IPS DF 19.7 (cell line): ENCODE measurements around the gene MEGF6.

Experiments
- DNase-seq: peaks from one replicate; pipeline ENCODE4 v3.0.0-alpha.2; 2013; ENCODE audit warnings: low read depth, low spot score

The MEGF6 gene

DNA sequence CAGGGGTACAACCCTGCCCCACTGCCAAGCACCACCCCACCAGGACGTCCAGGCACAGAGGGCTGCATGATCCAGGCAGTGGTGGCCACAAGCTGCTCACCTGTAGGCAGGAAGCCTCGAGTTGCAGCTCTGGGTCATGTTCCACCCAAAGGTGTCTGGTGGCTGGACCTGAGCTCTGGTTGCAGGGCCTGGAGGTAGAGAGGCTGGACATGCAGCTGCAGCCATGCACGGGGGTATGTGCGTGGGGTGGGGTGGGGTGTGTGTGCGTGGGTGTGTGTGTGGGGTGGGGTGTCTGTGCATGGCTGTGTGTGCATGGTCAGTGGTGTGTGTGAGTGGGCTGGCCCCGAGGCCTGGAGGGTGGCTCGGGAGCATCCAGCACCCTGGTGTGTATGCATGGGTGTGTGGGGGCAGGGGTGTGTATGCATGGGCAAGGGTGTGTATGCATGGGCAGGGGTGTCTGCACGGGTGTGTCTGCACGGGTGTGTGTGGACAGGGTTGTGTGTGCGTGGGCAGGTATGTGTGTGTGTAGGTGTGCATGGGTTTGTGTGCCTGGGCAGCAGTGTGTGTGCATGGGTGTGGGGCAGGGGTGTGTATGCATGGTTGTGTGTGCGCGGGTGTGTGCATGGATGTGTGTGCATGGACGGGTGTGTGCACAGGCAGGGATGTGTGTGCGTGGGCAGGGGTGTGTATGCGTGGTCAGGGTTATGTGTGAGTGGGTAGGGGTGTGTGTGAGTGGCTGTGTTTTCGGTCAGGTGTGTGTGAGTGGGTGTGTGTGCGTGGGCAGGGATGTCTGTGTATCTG is 141.3 kb downstream of the MEGF6 start:
- no peak for DNase-seq

DNA sequence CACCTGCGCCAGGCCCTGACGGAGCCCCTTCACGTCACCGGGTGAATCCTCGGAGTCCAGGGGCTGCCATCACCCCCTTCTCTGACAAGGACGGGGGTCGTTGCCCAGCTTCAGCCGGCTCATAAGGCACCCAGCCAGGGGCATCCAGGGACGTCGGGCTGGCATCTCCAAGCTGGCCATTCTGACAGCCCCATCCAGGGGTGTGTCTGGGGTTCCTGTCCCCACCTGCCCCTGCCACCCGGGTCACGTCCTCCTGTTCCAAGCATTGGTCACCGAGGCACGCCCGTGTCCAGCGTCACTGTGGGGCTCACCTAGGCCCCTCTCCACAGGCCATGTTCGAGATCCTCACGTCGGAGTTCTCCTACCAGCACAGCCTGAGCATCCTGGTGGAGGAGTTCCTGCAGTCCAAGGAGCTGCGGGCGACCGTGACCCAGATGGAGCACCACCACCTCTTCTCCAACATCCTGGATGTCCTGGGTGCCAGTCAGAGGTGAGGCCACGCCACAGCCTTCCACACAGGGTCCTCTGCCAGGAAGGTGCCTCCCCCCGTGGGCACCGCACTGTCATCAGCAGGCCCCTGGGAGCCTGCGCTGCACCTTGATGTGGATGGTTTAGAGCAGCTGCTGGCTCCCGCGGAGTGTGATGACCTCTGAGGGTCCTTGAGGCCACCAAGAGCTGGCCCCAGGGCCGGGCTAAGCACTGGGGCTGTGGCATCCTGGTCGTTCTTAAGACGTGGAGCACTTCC is 142.0 kb downstream of the MEGF6 start:
- DNase-seq, result no peak

DNA sequence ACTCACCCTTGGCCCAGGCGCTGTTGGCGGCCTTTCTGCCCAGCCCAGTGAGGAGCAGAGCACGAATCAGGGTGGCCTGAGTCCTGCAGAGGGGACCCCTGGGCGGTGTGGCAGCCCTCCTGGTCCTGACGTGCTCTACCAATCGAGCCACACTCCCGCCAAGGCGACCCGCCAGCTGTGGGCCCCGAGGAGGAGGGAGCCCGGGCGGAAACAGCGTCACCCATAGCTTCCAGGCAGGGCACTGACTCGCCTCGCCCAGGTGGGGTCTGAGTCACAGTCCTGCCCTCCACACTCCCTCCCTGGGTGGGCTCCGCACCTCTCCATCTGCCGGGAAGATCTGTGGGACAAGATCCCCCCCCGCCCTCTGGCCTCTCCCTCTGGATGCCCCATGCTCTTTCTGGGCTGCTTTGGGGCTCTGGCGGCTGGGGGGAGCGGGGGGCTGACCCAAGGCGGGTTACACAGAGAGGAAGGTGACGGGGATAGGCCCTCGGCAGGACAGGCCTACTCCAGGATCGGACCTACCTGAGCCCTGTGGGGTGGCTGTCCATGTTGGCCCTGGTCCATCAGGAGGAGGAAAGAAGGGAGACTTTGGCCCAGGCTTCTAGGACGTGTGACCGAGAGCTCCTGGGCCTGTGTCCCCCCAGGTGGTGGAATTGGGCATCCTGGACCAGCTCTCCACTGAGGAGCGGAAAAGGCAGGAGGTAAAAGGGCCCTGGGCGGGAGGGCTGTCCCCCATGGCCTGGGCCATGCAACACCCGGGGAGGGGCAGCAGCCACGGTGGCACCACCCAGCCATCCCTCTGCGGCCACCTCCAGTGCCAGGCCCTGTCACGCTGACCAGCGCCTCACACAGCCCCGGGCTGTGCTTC is 142.8 kb downstream of the MEGF6 start:
- DNase-seq, result no peak

DNA sequence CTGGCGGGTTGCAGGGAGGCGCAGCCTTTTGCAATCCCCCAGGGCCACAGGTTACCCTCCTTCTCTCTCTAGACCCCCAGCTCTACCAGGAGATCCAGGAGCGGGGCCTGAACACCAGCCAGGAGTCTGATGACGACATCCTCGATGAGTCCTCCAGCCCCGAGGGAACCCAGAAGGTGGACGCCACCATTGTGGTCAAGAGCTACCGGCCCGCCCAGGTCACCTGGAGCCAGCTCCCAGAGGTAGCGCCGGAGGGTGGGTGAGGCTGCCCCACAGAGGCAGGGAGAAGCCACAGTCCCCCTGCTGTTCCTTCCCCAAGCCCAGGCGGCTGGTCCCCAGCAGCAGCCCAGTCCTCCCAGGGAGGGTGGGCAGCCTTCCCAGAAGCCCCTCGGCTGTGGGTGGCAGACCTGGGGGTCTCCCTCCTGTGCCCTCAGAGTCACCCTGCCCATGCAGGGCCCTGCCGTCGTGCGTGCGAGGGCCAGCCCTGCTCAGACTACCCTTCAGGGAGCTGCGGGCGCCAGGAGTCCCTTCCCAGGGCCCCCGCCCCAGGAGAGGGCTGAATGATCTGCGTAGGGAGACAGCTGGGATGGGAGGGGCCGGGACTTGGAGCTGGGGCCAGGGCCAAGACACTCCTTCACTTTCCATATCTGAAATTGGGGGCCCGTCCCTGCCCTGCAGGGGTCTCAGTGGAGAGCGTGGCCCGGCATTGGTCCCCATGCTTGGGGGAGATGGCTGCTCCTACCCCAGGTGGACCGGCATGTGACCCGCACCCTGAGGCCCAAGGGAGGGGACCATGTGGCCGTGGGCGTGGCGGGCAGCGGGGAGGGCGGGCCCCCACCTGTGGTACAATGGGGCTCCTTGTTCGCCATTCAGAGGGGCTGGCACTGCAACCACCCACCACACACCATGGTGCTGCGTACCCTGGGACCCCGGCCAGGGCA is 143.9 kb downstream of the MEGF6 start:
- DNase-seq, result no peak

DNA sequence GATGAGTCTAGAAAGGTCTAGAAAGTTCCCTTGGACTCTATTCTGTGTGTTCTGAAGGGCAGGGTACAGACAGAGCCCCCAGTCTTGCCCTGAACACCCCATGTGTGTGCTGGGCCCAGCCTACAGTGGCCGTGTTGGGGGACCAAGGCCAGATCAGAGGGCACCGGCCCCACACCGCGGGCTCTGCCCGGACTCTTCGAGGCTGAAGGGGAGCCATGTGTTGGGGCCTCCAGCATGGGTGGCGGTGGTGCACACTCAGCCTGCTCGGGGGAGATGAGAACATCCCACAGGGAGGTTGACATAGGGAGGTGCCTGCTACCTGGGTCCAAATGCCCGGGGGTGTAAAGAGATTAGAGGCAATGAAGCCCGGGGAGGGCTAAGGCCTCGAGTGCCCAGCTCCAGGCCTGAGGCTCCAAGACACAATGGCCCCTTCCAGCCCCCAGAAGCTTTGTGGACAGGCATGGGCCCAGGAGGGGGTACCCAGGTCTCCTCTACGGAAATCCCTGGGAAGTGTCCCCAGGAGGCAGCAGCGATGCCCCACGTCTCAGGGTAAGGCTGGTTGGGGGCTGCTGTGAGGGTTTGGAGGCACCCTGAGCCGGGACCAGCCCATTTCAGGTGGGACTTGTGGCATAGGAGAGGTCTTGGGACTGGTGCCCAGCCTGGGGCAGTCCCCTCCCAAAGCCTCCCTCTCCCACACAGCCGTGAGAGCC is 144.8 kb downstream of the MEGF6 start:
- DNase-seq, result no peak

DNA sequence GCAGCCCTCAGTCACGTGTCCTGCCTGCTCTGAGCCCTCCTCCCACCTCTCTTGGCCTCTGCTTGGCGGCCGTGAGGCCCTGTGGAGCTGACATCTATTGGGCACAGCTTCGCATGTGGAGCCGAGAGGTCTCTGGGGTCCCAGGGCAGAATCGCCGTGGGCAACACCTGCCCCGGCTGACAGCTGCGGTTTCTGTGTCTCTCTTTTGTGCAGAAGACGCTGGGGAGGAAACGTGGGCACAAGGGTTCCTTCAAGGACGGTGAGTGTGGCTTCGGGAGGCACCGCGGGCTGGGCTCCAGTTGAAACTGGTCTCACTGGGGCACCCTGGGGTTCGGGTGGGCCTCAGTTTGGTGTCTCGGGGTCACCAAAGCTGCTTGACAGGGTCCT is 145.4 kb downstream of the MEGF6 start:
- DNase-seq, result no peak

DNA sequence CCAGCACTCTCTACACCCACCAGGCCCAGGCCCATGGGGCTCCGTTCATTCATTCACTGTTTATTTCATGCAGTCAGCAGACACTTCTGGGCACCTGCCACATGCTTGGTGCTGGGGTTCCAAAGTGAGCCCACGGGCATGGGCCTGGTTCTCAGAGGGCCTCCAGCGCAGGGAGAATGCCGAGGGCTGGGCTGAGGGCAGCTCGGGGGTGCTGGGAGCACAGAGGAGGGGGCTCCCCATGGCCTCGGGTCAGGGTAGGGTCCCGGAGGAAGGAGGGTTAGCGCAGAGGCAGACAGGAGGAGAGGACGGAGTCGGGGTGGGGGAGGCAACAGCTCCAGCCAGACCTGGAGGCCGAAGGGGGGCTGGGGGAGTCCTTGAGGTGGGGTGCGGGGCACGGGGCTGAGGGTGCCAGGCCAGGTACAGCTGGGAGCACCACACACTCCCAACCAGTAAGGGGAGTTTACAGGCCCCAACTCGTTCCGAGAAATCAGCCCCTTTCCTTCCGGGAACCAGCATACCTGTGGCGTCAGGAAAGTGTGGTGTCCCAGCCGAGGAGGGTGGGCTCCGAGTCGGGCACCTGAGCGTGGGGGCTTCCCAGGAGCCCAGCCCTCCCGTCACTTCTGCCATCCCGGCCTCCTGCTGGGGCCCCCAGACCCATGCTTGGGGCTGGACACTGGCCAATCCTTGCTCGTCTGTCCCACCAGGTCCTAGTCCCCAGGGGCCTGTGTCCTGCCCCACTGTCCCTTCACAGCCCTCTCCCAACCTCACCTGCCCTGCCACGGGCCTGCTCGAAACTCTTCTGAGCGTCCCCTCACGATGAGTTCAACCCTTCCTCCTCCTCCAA is 146.0 kb downstream of the MEGF6 start:
- DNase-seq, result no peak

DNA sequence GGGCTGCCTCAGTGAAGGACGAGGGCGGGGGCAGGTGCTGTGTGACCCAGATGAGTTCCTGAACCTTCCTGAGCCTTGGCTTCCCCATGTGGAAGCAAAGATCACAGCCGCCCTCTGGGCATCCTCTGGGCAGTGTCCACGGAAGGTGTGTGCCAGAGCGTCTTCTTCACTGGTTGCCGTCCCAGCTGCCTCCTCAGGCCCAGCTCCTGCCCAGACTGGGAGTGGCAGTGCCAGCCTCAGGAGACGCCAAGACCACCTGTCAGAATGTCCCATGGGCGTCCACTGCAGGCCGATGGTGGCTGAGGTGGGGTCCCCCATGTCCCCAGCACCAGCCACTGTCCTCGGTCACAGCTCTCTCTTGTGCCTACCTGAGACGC is 146.7 kb downstream of the MEGF6 start:
- DNase-seq, result no peak

DNA sequence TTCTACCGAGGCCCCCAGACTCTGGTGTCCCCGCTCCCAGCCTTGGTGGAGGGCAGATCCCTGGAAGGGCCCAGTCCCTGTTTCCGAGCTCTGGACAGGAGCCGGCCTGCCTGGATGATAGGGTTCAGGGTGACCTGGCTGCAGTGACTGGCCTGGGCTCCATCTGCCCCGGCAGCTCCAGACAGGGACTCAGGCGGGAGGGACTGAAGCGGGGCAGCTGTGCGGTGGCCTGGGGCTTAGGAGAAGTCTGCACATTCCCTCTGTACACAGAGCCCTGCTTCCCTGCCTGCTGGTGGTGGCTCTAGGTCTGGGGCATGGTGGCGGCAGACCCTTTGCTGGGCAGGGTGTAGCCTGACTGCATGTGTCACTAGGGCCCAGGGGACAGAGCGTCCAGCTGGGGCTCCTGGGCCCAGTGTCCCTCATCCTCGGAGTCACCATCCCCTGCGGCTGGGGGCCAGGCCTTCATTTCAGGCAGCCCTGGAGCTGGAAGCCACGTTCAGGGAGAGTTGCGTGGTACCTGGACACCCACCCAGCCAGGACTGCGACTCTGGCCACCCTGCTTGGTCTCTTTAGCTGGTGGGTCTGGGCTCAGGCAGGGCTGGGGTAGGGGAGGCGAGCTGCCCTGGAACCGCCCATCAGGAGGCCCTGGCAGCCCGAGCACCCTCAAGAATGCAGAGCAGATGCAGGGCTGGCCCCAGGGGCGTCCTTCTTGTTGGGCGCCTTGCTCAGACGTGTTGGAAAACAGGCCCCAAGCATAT is 147.2 kb downstream of the MEGF6 start:
- DNase-seq, result no peak

DNA sequence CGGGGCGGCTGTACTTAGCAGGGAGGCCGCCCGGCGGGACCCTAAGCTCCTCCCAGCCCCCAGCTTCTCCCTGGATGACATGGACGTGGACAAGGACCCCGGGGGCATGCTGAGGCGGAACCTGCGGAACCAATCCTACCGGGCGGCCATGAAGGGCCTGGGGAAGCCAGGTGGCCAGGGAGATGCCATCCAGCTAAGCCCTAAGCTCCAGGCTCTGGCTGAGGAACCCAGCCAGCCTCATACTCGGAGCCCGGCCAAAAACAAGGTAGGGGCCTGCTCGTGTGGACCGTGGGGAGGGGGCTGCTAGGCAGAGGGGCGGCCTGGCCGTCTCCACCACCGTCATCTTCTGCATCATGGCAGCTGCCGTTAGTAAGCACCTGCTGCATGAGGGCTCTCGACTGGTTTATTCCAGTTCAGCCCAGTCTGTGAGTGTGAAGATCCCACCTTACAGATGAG is 147.9 kb downstream of the MEGF6 start:
- no peak for DNase-seq

DNA sequence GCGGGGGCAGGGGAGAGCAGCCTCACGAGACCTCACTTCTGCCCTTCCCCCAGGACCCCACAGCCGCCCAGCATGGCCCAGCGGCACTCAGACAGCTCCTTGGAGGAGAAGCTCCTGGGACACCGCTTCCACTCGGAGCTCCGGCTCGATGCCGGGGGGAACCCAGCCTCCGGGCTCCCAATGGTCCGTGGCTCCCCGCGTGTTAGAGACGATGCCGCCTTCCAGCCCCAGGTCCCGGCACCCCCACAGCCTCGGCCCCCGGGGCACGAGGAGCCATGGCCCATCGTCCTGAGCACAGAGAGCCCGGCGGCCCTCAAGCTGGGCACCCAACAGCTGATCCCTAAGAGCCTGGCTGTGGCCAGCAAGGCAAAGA is 148.3 kb downstream of the MEGF6 start:
- no peak for DNase-seq

DNA sequence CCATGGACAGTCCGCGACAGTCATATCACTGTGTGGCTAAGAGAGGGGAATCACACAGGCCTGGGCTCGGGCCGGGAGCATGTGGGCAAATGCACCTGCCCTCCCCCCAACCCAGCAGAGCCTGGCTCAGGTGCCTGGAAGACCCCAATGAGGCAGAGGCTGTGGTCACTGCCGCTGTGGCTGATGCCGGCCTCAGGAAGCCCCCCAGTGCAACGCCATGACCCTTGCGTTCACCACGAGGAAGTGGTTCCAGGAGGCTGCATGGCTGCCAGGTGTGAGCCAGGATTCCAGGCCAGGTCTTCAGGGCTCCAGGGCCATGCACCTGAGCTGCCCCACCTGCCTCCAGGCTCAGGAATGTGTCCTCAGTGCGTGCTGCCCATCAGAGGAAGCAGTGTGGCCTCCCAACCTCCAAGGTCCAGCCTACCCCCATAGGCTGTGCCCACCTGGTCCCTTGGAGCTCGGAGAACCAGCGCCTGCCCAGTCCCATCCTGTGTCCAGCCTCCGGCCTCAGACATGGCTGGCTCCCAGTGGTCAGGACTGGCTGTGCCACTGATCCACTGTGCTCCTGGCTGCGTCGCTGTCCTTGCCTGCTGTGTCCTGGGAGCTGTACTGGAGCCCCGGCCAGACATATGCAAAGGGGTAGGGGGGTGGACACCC is 148.8 kb downstream of the MEGF6 start:
- no peak for DNase-seq

DNA sequence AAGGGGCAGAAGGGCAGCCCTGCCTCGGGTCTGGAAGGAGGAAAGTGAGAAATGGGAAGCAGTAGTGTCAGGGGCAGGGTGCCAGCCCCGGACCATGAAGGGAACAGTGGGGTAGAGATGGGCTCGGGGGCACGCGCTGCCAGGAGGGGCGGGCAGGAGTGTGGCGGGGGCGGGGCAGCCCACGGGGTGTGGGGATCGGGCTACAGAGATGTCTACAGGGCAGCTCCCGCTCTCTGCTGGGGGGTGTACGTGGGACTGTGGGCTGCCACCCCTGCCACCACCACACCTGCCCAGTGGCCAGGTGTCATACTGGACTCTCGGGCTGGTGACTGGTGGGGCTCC is 149.4 kb downstream of the MEGF6 start:
- DNase-seq, result no peak

DNA sequence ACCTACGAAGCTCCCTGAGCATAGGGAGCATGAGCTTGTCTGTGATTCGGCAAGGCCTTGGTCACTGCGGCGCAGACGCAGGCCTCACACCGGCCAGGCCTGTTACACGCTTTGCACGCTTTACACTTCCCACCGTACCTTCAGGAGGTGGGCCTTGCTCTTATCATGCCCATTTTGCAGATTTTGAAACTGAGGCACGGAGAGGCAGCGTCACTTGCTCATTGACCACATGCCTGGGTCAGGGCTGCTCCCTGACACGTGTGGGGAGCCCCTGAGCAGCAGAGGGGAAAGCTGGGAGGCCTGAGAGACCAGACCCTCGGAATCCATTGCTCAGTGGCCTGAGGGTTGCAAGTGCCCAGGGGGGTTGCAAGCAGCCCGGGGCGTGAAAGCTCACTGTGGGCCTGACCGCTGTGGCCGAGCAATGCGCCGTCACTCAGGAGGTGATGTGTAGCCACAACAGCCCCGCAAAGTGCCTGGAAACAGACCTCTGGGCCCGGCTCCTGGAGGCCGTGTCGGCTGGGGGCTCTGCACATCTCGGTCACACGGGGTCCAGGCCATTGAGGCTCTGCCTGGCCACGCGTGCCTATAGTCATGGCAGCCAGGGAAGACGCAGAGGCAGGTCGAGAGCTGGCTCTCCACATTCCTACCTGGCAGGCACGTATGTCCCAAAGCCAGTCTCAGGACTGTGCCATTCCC is 149.9 kb downstream of the MEGF6 start:
- no peak for DNase-seq

DNA sequence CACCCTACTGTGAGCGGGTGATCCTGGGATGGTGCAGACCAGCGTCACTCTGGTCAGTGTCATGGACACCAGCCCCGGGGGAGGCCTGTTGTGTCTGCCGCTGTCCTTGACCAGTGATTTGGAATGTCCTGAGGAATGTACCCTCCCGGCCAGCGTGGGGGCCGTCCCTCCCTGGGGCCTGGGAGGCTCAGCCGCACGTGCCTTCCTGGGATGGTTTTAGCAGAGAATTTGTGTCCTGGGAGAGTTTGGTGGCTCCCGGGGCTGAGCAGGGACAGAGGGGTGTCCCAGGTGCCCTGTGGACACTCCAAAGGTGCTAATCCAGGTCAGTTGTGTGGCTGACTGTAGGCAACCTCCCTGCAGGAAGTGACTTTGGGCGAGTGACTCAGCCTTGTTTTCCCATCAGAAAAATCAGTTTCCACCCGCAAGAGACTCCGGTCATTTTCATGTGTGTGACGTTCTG is 150.6 kb downstream of the MEGF6 start:
- no peak for DNase-seq

DNA sequence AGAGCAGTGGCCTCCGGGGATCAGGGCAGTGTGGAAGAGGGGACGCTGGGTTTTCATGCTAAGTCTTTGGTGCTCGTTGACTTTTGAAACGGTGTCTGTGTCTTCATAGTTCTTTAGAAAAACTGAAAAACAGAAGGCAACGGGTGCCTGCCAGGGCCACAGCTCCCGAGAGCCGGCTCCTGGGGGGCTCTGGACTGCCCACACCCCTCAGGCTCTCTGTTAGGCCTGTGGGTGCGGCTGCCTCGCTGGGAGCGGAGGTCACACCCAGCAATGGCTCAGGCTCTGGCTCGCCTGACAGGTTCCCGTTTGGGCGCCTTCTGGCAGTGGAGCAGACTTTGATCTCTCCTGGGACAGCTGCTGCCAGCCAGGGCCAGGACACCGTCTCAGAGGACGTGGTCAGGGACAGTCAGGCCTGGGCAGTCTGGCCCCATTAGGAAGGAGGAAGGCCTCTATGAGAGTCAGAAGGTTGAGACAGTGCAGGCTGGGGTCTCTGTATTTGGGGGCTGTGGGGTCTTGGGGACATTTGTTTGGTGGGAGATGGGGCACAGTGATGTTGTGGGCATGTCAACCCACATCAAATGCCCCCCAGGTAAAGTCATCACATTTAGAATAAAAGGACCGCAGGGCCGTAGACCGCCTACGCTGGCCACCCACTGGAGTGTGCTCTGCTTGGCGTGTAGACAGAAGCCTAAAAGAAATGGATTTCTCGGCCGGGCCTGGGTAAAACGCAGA is 151.2 kb downstream of the MEGF6 start:
- no peak for DNase-seq
